T-cell (primary cell): ENCODE results near the gene CUX1. TPM values are rescaled to one million over a fixed set of nuclear protein-coding genes. Genes with fewer than 3 reads are reported as not detected.
"Not testable (repeated sequence)": the region's sequence is repeated elsewhere in the genome, so short reads cannot be mapped to it uniquely, and the experiment has no call there.

ENCODE experiments used
- ATAC-seq, 4 experiments: fragments of 200-7000 bp in 3 of 4; fragments of 150-1000 bp in 1 of 4; cut with Tn5 transposase; replicated peaks in 1 of 4; 1 replicate in 3 of 4; 2 replicates in 1 of 4; pipeline ENCODE4 v1.10.0; 2021; ENCODE audit warnings: moderate library complexity in 3 of 4, mild to moderate bottlenecking in 2 of 4, moderate number of reproducible peaks in 1 of 4
- CTCF ChIA-PET, 2 donors: fragments of 300-600 bp; sonication (Branson Sonifier 250); formaldehyde crosslinking; loops; one replicate each; lab custom pipeline; 2022; ENCODE audit warnings: antibody characterized with exemption in 2 of 2; lab: Charles Lee
- POLR2A ChIA-PET, 2 donors: fragments of 300-600 bp; sonication (Branson Sonifier 250); formaldehyde crosslinking; loops; one replicate each; lab custom pipeline; 2022; ENCODE audit warnings: antibody characterized with exemption in 2 of 2; lab: Charles Lee
- DNase-seq, 35 experiments: peaks; one replicate each; pipeline versions ENCODE4 v3.0.0 to v3.0.0-alpha.2; 2013 to 2023
- H3K27ac ChIP-seq: one replicate; pipeline ENCODE4 v1.5.1; 2013; ENCODE audit warnings: low read length
- H3K27me3 ChIP-seq, 2 experiments: replicated peaks in 1 of 2; 1 replicate in 1 of 2; 2 replicates in 1 of 2; pipeline versions ENCODE4 v1.6.1 to v1.7.0; 2013; ENCODE audit warnings: low read length in 1 of 2, mixed read lengths in 1 of 2; ENCODE audit not compliant: control insufficient read depth in 2 of 2, insufficient read depth in 2 of 2; ENCODE audit errors: extremely low read depth in 1 of 2
- H3K36me3 ChIP-seq, 2 donors: 1 replicate in 1 of 2; 2 replicates in 1 of 2; pipeline versions ENCODE4 v1.6.1 to v1.7.0; 2013; ENCODE audit warnings: low read length in 1 of 2; ENCODE audit not compliant: control insufficient read depth in 2 of 2, insufficient read depth in 1 of 2; ENCODE audit errors: extremely low read depth in 1 of 2
- H3K4me1 ChIP-seq, 2 experiments: 1 replicate in 1 of 2; 2 replicates in 1 of 2; pipeline versions ENCODE4 v1.6.1 to v1.7.0; 2013; ENCODE audit warnings: low read length in 2 of 2, mixed read lengths in 1 of 2; ENCODE audit not compliant: insufficient read depth in 2 of 2, control insufficient read depth in 1 of 2; ENCODE audit errors: extremely low read depth in 1 of 2
- H3K4me3 ChIP-seq, 2 donors: 1 replicate in 1 of 2; 2 replicates in 1 of 2; pipeline versions ENCODE4 v1.5.1 to v1.7.0; 2013; ENCODE audit warnings: mild to moderate bottlenecking in 2 of 2, low read length in 1 of 2, moderate library complexity in 1 of 2; ENCODE audit not compliant: control insufficient read depth in 1 of 2; ENCODE audit errors: extremely low read depth in 1 of 2
- H3K9me3 ChIP-seq: 2 replicates; pipeline ENCODE4 v1.7.0; 2013
- H3K27ac Mint-ChIP-seq, 2 donors: one replicate each; pipeline ENCODE4 v1.8.0; 2020 to 2021; ENCODE audit warnings: mild to moderate bottlenecking in 2 of 2, mixed read lengths in 2 of 2
- H3K27me3 Mint-ChIP-seq, 2 donors: one replicate each; pipeline ENCODE4 v1.8.0; 2021 to 2022; ENCODE audit warnings: mixed read lengths in 2 of 2
- H3K36me3 Mint-ChIP-seq: one replicate; pipeline ENCODE4 v1.8.0; 2021; ENCODE audit warnings: mixed read lengths
- H3K4me1 Mint-ChIP-seq, 3 donors: one replicate each; pipeline ENCODE4 v1.8.0; 2020 to 2022; ENCODE audit warnings: mixed read lengths in 3 of 3, mild to moderate bottlenecking in 1 of 3
- H3K4me3 Mint-ChIP-seq, 3 donors: one replicate each; pipeline ENCODE4 v1.8.0; 2020 to 2022; ENCODE audit warnings: mild to moderate bottlenecking in 3 of 3, mixed read lengths in 3 of 3, moderate library complexity in 3 of 3
- H3K9me3 Mint-ChIP-seq, 3 donors: one replicate each; pipeline ENCODE4 v1.8.0; 2020 to 2022; ENCODE audit warnings: mixed read lengths in 3 of 3
- WGBS: methylation state at CpG from one replicate; pipeline ENCODE4 v1.1.5; 2013; ENCODE audit warnings: missing lambda C conversion rate; ENCODE audit not compliant: insufficient coverage; 5-methylcytosine and 5-hydroxymethylcytosine counted together
- total RNA-seq, 35 experiments: library from RNA in 6 of 35; stranded (reverse) in 6 of 35; fragments of 120-200 nt in 1 of 35; gene quantifications; one replicate each; pipeline versions ENCODE4 v1.2.1 to v1.2.4 and lab custom pipeline; 2013 to 2026

CUX1 gene
- total RNA-seq, 5 donors from 2014 or later (not counting 1 experiment from before 2014, with no cell fraction given) = 36.9 to 50.2 (median 42.8) TPM

- DNase-seq (no peak), ATAC-seq (no peak)
- Mint-ChIP-seq H3K36me3 (peaks cover 17% of the 10 kb centered on the region), H3K27me3 (no peaks in the 10 kb centered on the region), H3K4me1 (peaks cover 15 to 31% (median 28%) of the 10 kb centered on the region in 3 donors), H3K27ac (no peak overlapping the region), H3K9me3 (no peaks in the 10 kb centered on the region), H3K4me3 (no peak overlapping the region)
- WGBS = 71% methylated on average over 9 of the region's 14 CpGs
- H3K27me3 ChIP-seq = no peaks in the 10 kb centered on the region
- H3K27ac ChIP-seq = no peak overlapping the region
- CTCF ChIA-PET = no interaction called here
- H3K9me3 ChIP-seq = no peaks in the 10 kb centered on the region
- peaks cover 4 to 7% of the 10 kb centered on the region in 2 experiments for H3K4me1 ChIP-seq
- POLR2A ChIA-PET = no interaction called here
- no peak overlapping the region for H3K4me3 ChIP-seq
- no peaks in the 10 kb centered on the region for H3K36me3 ChIP-seq
Observed at GRCh38 chr7:101985057-101985902, 167.9 kb downstream of the CUX1 start.

- Mint-ChIP-seq H3K9me3 (no peaks in the 10 kb centered on the region), H3K36me3 (peaks cover 13% of the 10 kb centered on the region), H3K27me3 (no peaks in the 10 kb centered on the region), H3K27ac (no peak overlapping the region), H3K4me3 (no peak overlapping the region), H3K4me1 (peaks cover 21 to 40% (median 34%) of the 10 kb centered on the region in 3 donors)
- CTCF ChIA-PET = interaction anchor here in 1 of 2 donors (0.6 kb wide), 1 partner anchor 210 kb away, joined by 3 read pairs; no protein-coding TSS in a partner anchor
- Histone ChIP-seq H3K4me1 (peaks cover 4 to 11% of the 10 kb centered on the region in 2 experiments), H3K27ac (no peak overlapping the region), H3K36me3 (no peaks in the 10 kb centered on the region), H3K27me3 (no peaks in the 10 kb centered on the region), H3K9me3 (no peaks in the 10 kb centered on the region), H3K4me3 (no peak overlapping the region)
- WGBS = 89% methylated on average over 11 of the region's 16 CpGs
- ATAC-seq (no peak), DNase-seq (no peak)
- POLR2A ChIA-PET = no interaction called here
Observed at GRCh38 chr7:101985903-101986734, 168.7 kb downstream of the CUX1 start.

- peaks cover 4 to 11% of the 10 kb centered on the region in 2 experiments for H3K4me1 ChIP-seq
- H3K27ac Mint-ChIP-seq = no peak overlapping the region
Observed at GRCh38 chr7:101987494-101987893, 170.1 kb downstream of the CUX1 start.

GRCh38 chr7:101988060-101988459 lies 170.6 kb downstream of the CUX1 start:
- DNase-seq, H3K27me3 ChIP-seq, H3K36me3 ChIP-seq, H3K9me3 Mint-ChIP-seq, H3K4me3 Mint-ChIP-seq, H3K4me3 ChIP-seq, H3K27ac ChIP-seq, H3K27me3 Mint-ChIP-seq, H3K27ac Mint-ChIP-seq, H3K9me3 ChIP-seq, POLR2A ChIA-PET, ATAC-seq: not testable (repeated sequence)
- H3K36me3 Mint-ChIP-seq = peaks cover 11% of the 10 kb centered on the region
- CTCF ChIA-PET = interaction anchor here in 1 of 2 donors (0.6 kb wide), 1 partner anchor 384 kb away, joined by 3 read pairs; no protein-coding TSS in a partner anchor
- H3K4me1 ChIP-seq = peaks cover 4 to 11% of the 10 kb centered on the region in 2 experiments
- WGBS = 83% methylated on average over 6 of the region's 10 CpGs
- H3K4me1 Mint-ChIP-seq = peaks cover 23 to 42% (median 31%) of the 10 kb centered on the region in 3 donors

More at GRCh38 chr7:101987494-101987893, 170.1 kb downstream of the CUX1 start:
- Histone ChIP-seq H3K27ac (no peak overlapping the region), H3K27me3 (no peaks in the 10 kb centered on the region), H3K4me3 (no peak overlapping the region), H3K36me3 (no peaks in the 10 kb centered on the region), H3K9me3 (no peaks in the 10 kb centered on the region)
- Mint-ChIP-seq H3K27me3 (no peaks in the 10 kb centered on the region), H3K36me3 (peaks cover 11% of the 10 kb centered on the region), H3K4me3 (no peak overlapping the region), H3K9me3 (no peaks in the 10 kb centered on the region), H3K4me1 (peaks cover 23 to 42% (median 31%) of the 10 kb centered on the region in 3 donors)
- ATAC-seq = no peak
- DNase-seq = no peak
- ChIA-PET CTCF (interaction anchor here in 1 of 2 donors (0.6 kb wide), 1 partner anchor 383 kb away, joined by 3 read pairs; no protein-coding TSS in a partner anchor), POLR2A (no interaction called here)
- WGBS = 100% methylated on average over 2 of the region's 13 CpGs

DNA sequence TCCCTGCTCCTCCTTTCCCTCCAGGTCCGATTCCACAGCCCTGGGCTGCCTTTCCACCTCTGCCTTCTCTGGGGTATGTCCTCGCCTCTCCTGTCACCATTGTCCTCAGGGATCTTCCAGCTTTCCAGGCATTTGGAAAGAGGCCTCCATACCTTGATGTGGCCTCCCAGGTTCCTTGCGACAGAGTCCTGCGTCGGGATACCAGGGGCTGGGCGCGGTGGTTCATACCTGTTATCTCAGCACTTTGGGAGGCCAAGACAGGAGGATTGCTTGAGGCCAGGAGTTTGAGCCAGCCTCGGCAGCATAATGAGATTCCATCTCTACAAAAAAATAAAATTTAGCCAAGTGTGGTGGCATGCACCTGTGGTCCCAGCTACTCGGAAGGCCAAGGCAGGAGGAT lies 171.1 kb downstream of the CUX1 start:
- Mint-ChIP-seq H3K9me3 (no peaks in the 10 kb centered on the region), H3K4me3 (no peak overlapping the region), H3K4me1 (peaks cover 22 to 38% (median 31%) of the 10 kb centered on the region in 3 donors), H3K27me3 (no peaks in the 10 kb centered on the region), H3K27ac (no peak overlapping the region), H3K36me3 (peaks cover 8% of the 10 kb centered on the region)
- Histone ChIP-seq H3K9me3 (no peaks in the 10 kb centered on the region), H3K27me3 (no peaks in the 10 kb centered on the region), H3K36me3 (no peaks in the 10 kb centered on the region), H3K4me3 (no peak overlapping the region), H3K4me1 (peaks cover 4 to 11% of the 10 kb centered on the region in 2 experiments), H3K27ac (no peak overlapping the region)
- CTCF ChIA-PET = no interaction called here
- WGBS = 79% methylated on average over 7 of the region's 9 CpGs
- no peak for ATAC-seq
- POLR2A ChIA-PET = no interaction called here
- DNase-seq = no peak

DNA sequence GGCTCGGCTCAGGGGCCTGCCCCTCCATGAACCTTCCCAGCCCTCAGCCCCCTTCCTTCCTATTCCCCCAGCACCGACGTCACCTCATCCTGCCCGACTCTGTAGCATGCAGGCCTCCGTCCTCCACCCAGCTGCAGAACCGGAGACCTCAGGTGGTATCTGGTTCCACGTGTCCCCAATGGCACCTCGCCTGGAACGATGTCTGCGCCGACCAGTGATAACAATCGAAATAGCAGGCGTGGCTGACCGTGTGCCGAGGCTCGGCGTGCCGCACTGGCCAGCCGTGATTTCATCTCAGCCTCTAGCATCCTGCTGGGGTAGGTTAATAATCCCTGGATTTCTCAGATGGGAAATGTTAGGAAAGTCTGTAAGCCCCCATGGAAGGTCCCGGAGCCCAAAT lies 171.7 kb downstream of the CUX1 start:
- DNase-seq (no peak), ATAC-seq (no peak)
- no peaks in the 10 kb centered on the region for H3K9me3 Mint-ChIP-seq
- Histone ChIP-seq H3K9me3 (no peaks in the 10 kb centered on the region), H3K27me3 (no peaks in the 10 kb centered on the region), H3K27ac (no peak overlapping the region), H3K4me3 (no peak overlapping the region), H3K36me3 (no peaks in the 10 kb centered on the region), H3K4me1 (peaks cover 4 to 11% of the 10 kb centered on the region in 2 experiments)
- H3K27me3 Mint-ChIP-seq = no peaks in the 10 kb centered on the region
- ChIA-PET CTCF (no interaction called here), POLR2A (no interaction called here)
- peaks cover 7% of the 10 kb centered on the region for H3K36me3 Mint-ChIP-seq
- WGBS = 95% methylated on average over 18 of the region's 20 CpGs
- peaks cover 25 to 37% (median 31%) of the 10 kb centered on the region in 3 donors for H3K4me1 Mint-ChIP-seq
- H3K27ac Mint-ChIP-seq = no peak overlapping the region
- H3K4me3 Mint-ChIP-seq = no peak overlapping the region
